Superior temporal gyrus (tissue), 1 donor: ENCODE data around the gene MMP24.

Experiments
- DNase-seq: peaks from one replicate; pipeline ENCODE4 v3.0.0-alpha.2; 2016; ENCODE audit errors: extremely low spot score

MMP24 gene

GRCh38 chr20:35279040-35279439 lies 52.5 kb downstream of the MMP24 start:
- DNase-seq: no peak

GRCh38 chr20:35279533-35280174 lies 53.2 kb downstream of the MMP24 start:
- no peak for DNase-seq

- DNase-seq: no peak
These were observed 54.0 kb downstream of the MMP24 start for GRCh38 chr20:35280523-35280922.

GRCh38 chr20:35281506-35282101 lies 55.1 kb downstream of the MMP24 start:
- DNase-seq: no peak

- no peak for DNase-seq
These were observed 57.2 kb downstream of the MMP24 start for GRCh38 chr20:35283441-35284266.

- peak; percentile 80 for DNase-seq
These were observed 57.9 kb downstream of the MMP24 start, which contains the start of gene EIF6 for GRCh38 chr20:35284267-35284991. TSS of gene EIF6 (minus strand) at chr20:35284772. CDS start at chr20:35284487, 285 bp downstream.

- no peak for DNase-seq
These were observed 58.7 kb downstream of the MMP24 start for GRCh38 chr20:35284992-35285805.

- DNase-seq: no peak
These were observed 59.3 kb downstream of the MMP24 start for GRCh38 chr20:35285806-35286076.

- no peak for DNase-seq
These were observed 59.8 kb downstream of the MMP24 start for GRCh38 chr20:35286077-35286898.

GRCh38 chr20:35286899-35287508 lies 60.5 kb downstream of the MMP24 start:
- no peak for DNase-seq

GRCh38 chr20:35287509-35288324 lies 61.2 kb downstream of the MMP24 start:
- no peak for DNase-seq

GRCh38 chr20:35288325-35289060 lies 62.0 kb downstream of the MMP24 start:
- DNase-seq: no peak

- no peak for DNase-seq
These were observed 63.8 kb downstream of the MMP24 start for GRCh38 chr20:35290186-35290886.

- DNase-seq: no peak
These were observed 64.5 kb downstream of the MMP24 start for GRCh38 chr20:35290887-35291417.

GRCh38 chr20:35291654-35292503 lies 65.4 kb downstream of the MMP24 start, which contains the start of gene FAM83C:
TSS of gene FAM83C (minus strand) at chr20:35292425. CDS start at chr20:35292304, 121 bp downstream.
- DNase-seq: no peak

GRCh38 chr20:35292504-35293285 lies 66.2 kb downstream of the MMP24 start:
- DNase-seq: no peak
